ENCODE measurements around the gene KCTD7. TPM values are rescaled to one million over a fixed set of nuclear protein-coding genes. Genes with fewer than 3 reads are reported as not detected.

Gene KCTD7
- total and polyA plus RNA-seq, 12 donors: 6.7 to 13.6 (median 8.1) TPM

GRCh38 chr7:66668112-66668511 lies 39.4 kb downstream of the KCTD7 start:
- Histone ChIP-seq H3K4me3 (no peak overlapping the region), H3K9me3 (no peaks in the 10 kb centered on the region), H3K4me1 (peaks cover 0 to 14% (median 0%) of the 10 kb centered on the region in 9 donors), H3K36me3 (no peaks in the 10 kb centered on the region), H3K27ac (no peak overlapping the region), H3K27me3 (no peaks in the 10 kb centered on the region)
- WGBS, 2 donors: 91 to 95% methylated on average over 7 of the region's 7 CpGs
- ATAC-seq: no peak
- TF ChIP-seq CTCF (IDR thresholded peaks at IDR 0.05): no peak
- no peak for DNase-seq
- intact Hi-C loops (cut with DNase I): no loop called here

GRCh38 chr7:66668677-66669076 lies 40.0 kb downstream of the KCTD7 start:
- Histone ChIP-seq H3K27me3 (no peaks in the 10 kb centered on the region), H3K9me3 (no peaks in the 10 kb centered on the region), H3K36me3 (no peaks in the 10 kb centered on the region), H3K4me3 (no peak overlapping the region), H3K27ac (peak overlapping the region in 2 of 10 donors; percentile 3 to 20), H3K4me1 (peaks cover 0 to 14% (median 0%) of the 10 kb centered on the region in 9 donors)
- WGBS, 2 donors: 88 to 90% methylated on average over 7 of the region's 7 CpGs
- TF ChIP-seq CTCF (IDR thresholded peaks at IDR 0.05): no peak
- DNase-seq: no peak
- ATAC-seq: peak in 1 of 8 donors; percentile 6
- intact Hi-C loops (cut with DNase I): no loop called here

- H3K27ac ChIP-seq: peak overlapping the region in 2 of 10 donors; percentile 3 to 20
- H3K4me3 ChIP-seq: no peak overlapping the region
- no peak for TF ChIP-seq CTCF (IDR thresholded peaks at IDR 0.05)
- intact Hi-C loops (cut with DNase I): no loop called here
- H3K36me3 ChIP-seq: no peaks in the 10 kb centered on the region
- WGBS, 2 donors: 69 to 85% methylated on average over 7 of the region's 7 CpGs
- H3K4me1 ChIP-seq: peaks cover 0 to 14% (median 0%) of the 10 kb centered on the region in 9 donors
- ATAC-seq (peak in 6 of 8 donors; percentile 24 to 44 (median 36)), DNase-seq (peak in 1 of 2 donors; percentile 36)
- H3K9me3 ChIP-seq: no peaks in the 10 kb centered on the region
- H3K27me3 ChIP-seq: no peaks in the 10 kb centered on the region
Observed at GRCh38 chr7:66669088-66669487, 40.4 kb downstream of the KCTD7 start.

GRCh38 chr7:66669496-66669895 lies 40.8 kb downstream of the KCTD7 start:
- Histone ChIP-seq H3K9me3 (no peaks in the 10 kb centered on the region), H3K4me1 (peaks cover 0 to 13% (median 0%) of the 10 kb centered on the region in 9 donors), H3K27ac (no peak overlapping the region), H3K4me3 (no peak overlapping the region), H3K27me3 (no peaks in the 10 kb centered on the region), H3K36me3 (no peaks in the 10 kb centered on the region)
- TF ChIP-seq CTCF (IDR thresholded peaks at IDR 0.05): no peak
- WGBS, 2 donors: 82 to 84% methylated on average over 5 of the region's 5 CpGs
- DNase-seq: no peak
- intact Hi-C loops (cut with DNase I): no loop called here
- no peak for ATAC-seq

All from heart right ventricle (tissue), 16 donors.